SK-N-SH (cell line): ENCODE data around the gene SRP54. TPM values are rescaled to one million over a fixed set of nuclear protein-coding genes. Genes with fewer than 3 reads are reported as not detected.
"Not testable (repeated sequence)": the region's sequence is repeated elsewhere in the genome, so short reads cannot be mapped to it uniquely, and the experiment has no call there.

Source experiments
- CTCF ChIA-PET: fragments of 300-600, 350-600 bp; formaldehyde crosslinking; extraction: SDS; loops from one replicate; lab custom pipeline; 2021; lab: Yijun Ruan, JAX
- POLR2A ChIA-PET: fragments of 350-600 bp; sonication (Branson Sonifier 250); formaldehyde crosslinking; extraction: SDS; loops from one replicate; lab custom pipeline; 2020; ENCODE audit warnings: antibody characterized with exemption, inconsistent platforms; lab: Yijun Ruan, JAX
- DNase-seq: peaks from one replicate; pipeline ENCODE4 v3.0.0; 2012
- H2AFZ ChIP-seq: fragments of 200-600 bp; sonication (generic); 2 replicates; pipeline ENCODE4 v1.8.1; 2016; ENCODE audit warnings: antibody characterized with exemption, mild to moderate bottlenecking, low read depth
- H3F3A ChIP-seq: fragments of 200-600 bp; sonication (generic); replicated peaks from 2 replicates; pipeline ENCODE3; 2016; ENCODE audit warnings: antibody characterized with exemption, mild to moderate bottlenecking; ENCODE audit not compliant: insufficient read depth
- H3K27ac ChIP-seq, 2 experiments: fragments of 200-500 bp in 1 of 2; fragments of 200-600 bp in 1 of 2; sonication (Bioruptor generic) in 1 of 2; sonication (generic), shearing (Covaris generic) in 1 of 2; 2 replicates each; pipeline versions ENCODE4 v1.5.1 to v1.6.1; 2014 to 2016; ENCODE audit warnings: low read depth in 2 of 2, inconsistent platforms in 1 of 2, low read length in 1 of 2, mild to moderate bottlenecking in 1 of 2, mixed read lengths in 1 of 2
- H3K27me3 ChIP-seq: fragments of 200-600 bp; sonication (generic), shearing (Covaris generic); 2 replicates; pipeline ENCODE4 v1.6.1; 2016; ENCODE audit warnings: mixed run types; ENCODE audit not compliant: insufficient read depth
- H3K36me3 ChIP-seq, 2 experiments: fragments of 200-500 bp in 1 of 2; fragments of 200-600 bp in 1 of 2; sonication (Bioruptor generic) in 1 of 2; sonication (generic) in 1 of 2; replicated peaks in 1 of 2; 2 replicates each; pipeline versions ENCODE3 to v1.5.1; 2014 to 2016; ENCODE audit warnings: low read length in 1 of 2, mild to moderate bottlenecking in 1 of 2; ENCODE audit not compliant: insufficient read depth in 2 of 2, control insufficient read depth in 1 of 2
- H3K4me1 ChIP-seq, 2 experiments: fragments of 200-500 bp in 1 of 2; fragments of 200-600 bp in 1 of 2; sonication (Bioruptor generic) in 1 of 2; sonication (generic), shearing (Covaris generic) in 1 of 2; 2 replicates each; pipeline versions ENCODE4 v1.5.1 to v1.6.1; 2014 to 2016; ENCODE audit warnings: low read depth in 1 of 2, low read length in 1 of 2, mixed run types in 1 of 2; ENCODE audit not compliant: insufficient read depth in 2 of 2, control insufficient read depth in 1 of 2
- H3K4me2 ChIP-seq: fragments of 200-600 bp; sonication (generic), shearing (Covaris generic); 2 replicates; pipeline ENCODE4 v1.6.1; 2017; ENCODE audit warnings: mixed run types
- H3K4me3 ChIP-seq, 2 experiments: fragments of 200-500 bp in 1 of 2; fragments of 200-600 bp in 1 of 2; sonication (Bioruptor generic) in 1 of 2; sonication (generic), shearing (Covaris generic) in 1 of 2; 2 replicates each; pipeline versions ENCODE4 v1.5.1 to v1.8.1; 2014 to 2016; ENCODE audit warnings: low read depth in 2 of 2, inconsistent platforms in 1 of 2, low read length in 1 of 2, mild to moderate bottlenecking in 1 of 2, mixed read lengths in 1 of 2, moderate library complexity in 1 of 2
- H3K79me2 ChIP-seq: fragments of 200-600 bp; sonication (generic); 2 replicates; pipeline ENCODE4 v1.8.1; 2017; ENCODE audit warnings: mild to moderate bottlenecking; ENCODE audit not compliant: insufficient read depth
- H3K9ac ChIP-seq: fragments of 200-600 bp; sonication (generic); 2 replicates; pipeline ENCODE4 v1.6.1; 2017; ENCODE audit warnings: mixed run types
- H3K9me2 ChIP-seq: fragments of 200-600 bp; sonication (generic); 2 replicates; pipeline ENCODE4 v1.6.1; 2017; ENCODE audit warnings: mixed run types
- H3K9me3 ChIP-seq: fragments of 200-600 bp; sonication (generic); 2 replicates; pipeline ENCODE4 v1.6.1; 2017; ENCODE audit warnings: mixed run types, mild to moderate bottlenecking, moderate library complexity
- H4K20me1 ChIP-seq: fragments of 200-600 bp; sonication (generic); 2 replicates; pipeline ENCODE4 v1.6.1; 2017; ENCODE audit warnings: mild to moderate bottlenecking, mixed run types; ENCODE audit not compliant: insufficient read depth
- CTCF ChIP-seq: fragments of 200-600 bp; sonication (generic); IDR thresholded peaks from 2 replicates; pipeline ENCODE4 v1.6.1; 2017; ENCODE audit warnings: antibody characterized with exemption, mild to moderate bottlenecking, moderate library complexity
- EP300 ChIP-seq, 2 experiments: IDR thresholded peaks; 2 replicates each; pipeline versions ENCODE4 v1.4.0 to v1.6.1; 2012; ENCODE audit warnings: borderline replicate concordance in 1 of 2, low read depth in 1 of 2, low read length in 1 of 2
- EZH2phosphoT487 ChIP-seq: fragments of 200-600 bp; sonication (generic); IDR thresholded peaks from 2 replicates; pipeline ENCODE4 v1.6.1; 2017; ENCODE audit warnings: low read depth, mixed run types, mild to moderate bottlenecking, antibody characterized with exemption, moderate library complexity, borderline replicate concordance
- GABPA ChIP-seq: IDR thresholded peaks from 2 replicates; pipeline ENCODE4 v1.4.0; 2012; ENCODE audit warnings: low read depth, mild to moderate bottlenecking
- NRF1 ChIP-seq: IDR thresholded peaks from 2 replicates; pipeline ENCODE4 v1.6.1; 2012; ENCODE audit warnings: low read depth, mild to moderate bottlenecking, low read length
- PBX3 ChIP-seq: IDR thresholded peaks from 2 replicates; pipeline ENCODE4; 2012
- RAD21 ChIP-seq: IDR thresholded peaks from 2 replicates; pipeline ENCODE4 v1.6.1; 2012; ENCODE audit warnings: mild to moderate bottlenecking, low read length
- REST ChIP-seq: IDR thresholded peaks from 2 replicates; pipeline ENCODE4 v1.6.1; 2012; ENCODE audit warnings: mild to moderate bottlenecking, low read depth, low read length, moderate library complexity
- RFX5 ChIP-seq: IDR thresholded peaks from 2 replicates; pipeline ENCODE4 v1.6.1; 2012; ENCODE audit warnings: mild to moderate bottlenecking, improper control_type of control experiment, low read length
- TAF1 ChIP-seq: IDR thresholded peaks from 2 replicates; pipeline ENCODE4 v1.6.1; 2012; ENCODE audit warnings: low read depth, mild to moderate bottlenecking, low read length, moderate library complexity, borderline replicate concordance
- TCF12 ChIP-seq: IDR thresholded peaks from 2 replicates; pipeline ENCODE4 v1.4.0; 2012
- TEAD4 ChIP-seq: IDR thresholded peaks from 2 replicates; pipeline ENCODE4 v1.4.0; 2012; ENCODE audit warnings: mild to moderate bottlenecking, borderline replicate concordance; ENCODE audit not compliant: insufficient read depth
- ZBTB33 ChIP-seq: IDR thresholded peaks from 2 replicates; pipeline ENCODE4 v1.4.0; 2012; ENCODE audit warnings: low read depth, borderline replicate concordance
- WGBS: methylation state at CpG from one replicate; pipeline ENCODE4 v1.1.6; 2017; ENCODE audit warnings: low lambda C conversion rate; 5-methylcytosine and 5-hydroxymethylcytosine counted together
- polyA plus RNA-seq, 3 experiments: library from polyadenylated mRNA; depleted of rRNA; stranded (reverse); fragments of >200 nt; gene quantifications; 2 replicates each; pipeline ENCODE4 v1.2.3, GENCODE V29; 2012

Gene SRP54
- polyA plus RNA-seq, 1 of the 3 experiments (the other 2 are of a cell fraction), result 39.5 TPM

- no peak for TF ChIP-seq CTCF
Observed at GRCh38 chr14:35032562-35032961, 49.8 kb downstream of the SRP54 start (continued).

GRCh38 chr14:35034440-35034833 is 51.6 kb downstream of the SRP54 start:
- Histone ChIP-seq H3K9ac (no peak overlapping the region), H3K9me2 (no peaks in the 10 kb centered on the region), H3K79me2 (no peaks in the 10 kb centered on the region), H3K4me3 (no peak overlapping the region), H2AFZ (no peak overlapping the region), H3K4me2 (no peak overlapping the region), H3K9me3 (no peaks in the 10 kb centered on the region), H3F3A (no peaks in the 10 kb centered on the region), H4K20me1 (no peaks in the 10 kb centered on the region), H3K4me1 (no peaks in the 10 kb centered on the region), H3K27ac (no peak overlapping the region), H3K36me3 (peaks cover 8 to 56% of the 10 kb centered on the region in 2 experiments), H3K27me3 (no peaks in the 10 kb centered on the region)
- no peak for DNase-seq
- TF ChIP-seq RAD21 (no peak), TEAD4 (no peak), RFX5 (no peak), CTCF (no peak), EZH2phosphoT487 (no peak), REST (no peak), TCF12 (no peak), GABPA (no peak), ZBTB33 (no peak), NRF1 (no peak), TAF1 (no peak), EP300 (IDR thresholded peaks at IDR 0.05; ENCODE audit: borderline replicate concordance in 1 of 2, low read depth in 1 of 2, low read length in 1 of 2) (no peak), PBX3 (no peak)
- ChIA-PET POLR2A (no interaction called here), CTCF (no interaction called here)
- WGBS, result 97% methylated on average over 4 of the region's 5 CpGs

GRCh38 chr14:35034944-35035554 is 52.3 kb downstream of the SRP54 start:
- H3K9me2 ChIP-seq, H3K9ac ChIP-seq, H3K4me3 ChIP-seq, H3K27me3 ChIP-seq, DNase-seq, POLR2A ChIA-PET, H2AFZ ChIP-seq, H3K4me2 ChIP-seq, H3K4me1 ChIP-seq, H3K79me2 ChIP-seq, H3F3A ChIP-seq, H4K20me1 ChIP-seq, CTCF ChIA-PET, H3K27ac ChIP-seq, H3K9me3 ChIP-seq: not testable (repeated sequence)
- peaks cover 7 to 50% of the 10 kb centered on the region in 2 experiments for H3K36me3 ChIP-seq
- WGBS, result 94% methylated on average over 5 of the region's 5 CpGs
